ENCODE measurements around the gene INPP5J.
A peak's percentile ranks its signal among the peaks of the same experiment; 100 is the strongest.
"Not testable (repeated sequence)": the region's sequence is repeated elsewhere in the genome, so short reads cannot be mapped to it uniquely, and the experiment has no call there.

Gene INPP5J

GRCh38 chr22:31088233-31088986 is 34.4 kb upstream of the INPP5J start:
- no peak for DNase-seq

DNA sequence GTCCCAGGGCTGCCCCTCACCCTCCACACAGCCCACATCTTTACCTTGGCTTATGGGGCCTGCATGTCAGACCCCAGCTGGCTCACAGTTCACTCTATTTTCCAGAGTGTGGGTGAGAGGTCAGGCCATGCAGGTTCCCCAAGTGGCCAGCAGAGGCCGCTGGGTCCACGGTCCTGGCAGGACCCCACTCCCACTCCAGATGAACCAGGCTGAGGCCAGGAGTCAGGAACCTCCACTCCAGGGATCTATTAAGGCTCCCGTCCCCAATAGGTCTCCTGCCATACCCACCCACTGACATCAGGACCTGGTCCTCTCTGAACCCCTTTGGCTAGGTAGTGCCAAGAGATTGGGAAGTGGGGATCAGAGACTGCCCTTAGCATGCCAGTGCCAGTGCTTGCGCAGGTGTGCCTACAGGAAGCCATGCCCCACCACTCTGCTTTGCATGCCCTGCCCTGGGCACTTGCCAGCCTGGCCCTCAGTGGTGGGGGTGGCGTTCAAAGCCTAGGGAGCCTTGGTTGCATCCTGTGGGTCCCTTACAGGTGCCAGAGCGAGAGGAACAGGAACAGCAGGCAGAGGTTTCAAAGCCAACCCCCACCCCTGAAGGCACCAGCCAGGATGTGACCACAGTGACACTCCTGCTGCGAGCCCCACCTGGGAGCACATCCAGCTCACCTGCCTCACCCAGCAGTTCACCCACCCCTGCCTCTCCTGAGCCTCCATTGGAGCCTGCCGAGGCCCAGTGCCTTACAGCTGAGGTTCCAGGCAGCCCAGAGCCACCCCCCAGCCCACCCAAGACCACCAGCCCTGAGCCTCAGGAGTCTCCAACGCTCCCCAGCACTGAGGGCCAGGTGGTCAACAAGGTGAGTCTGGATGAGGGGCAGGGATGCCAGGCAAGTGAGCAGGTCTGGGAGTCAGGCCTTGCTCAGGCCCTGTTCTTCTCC is 33.3 kb upstream of the INPP5J start:
- peak; percentile 72 for DNase-seq

DNA sequence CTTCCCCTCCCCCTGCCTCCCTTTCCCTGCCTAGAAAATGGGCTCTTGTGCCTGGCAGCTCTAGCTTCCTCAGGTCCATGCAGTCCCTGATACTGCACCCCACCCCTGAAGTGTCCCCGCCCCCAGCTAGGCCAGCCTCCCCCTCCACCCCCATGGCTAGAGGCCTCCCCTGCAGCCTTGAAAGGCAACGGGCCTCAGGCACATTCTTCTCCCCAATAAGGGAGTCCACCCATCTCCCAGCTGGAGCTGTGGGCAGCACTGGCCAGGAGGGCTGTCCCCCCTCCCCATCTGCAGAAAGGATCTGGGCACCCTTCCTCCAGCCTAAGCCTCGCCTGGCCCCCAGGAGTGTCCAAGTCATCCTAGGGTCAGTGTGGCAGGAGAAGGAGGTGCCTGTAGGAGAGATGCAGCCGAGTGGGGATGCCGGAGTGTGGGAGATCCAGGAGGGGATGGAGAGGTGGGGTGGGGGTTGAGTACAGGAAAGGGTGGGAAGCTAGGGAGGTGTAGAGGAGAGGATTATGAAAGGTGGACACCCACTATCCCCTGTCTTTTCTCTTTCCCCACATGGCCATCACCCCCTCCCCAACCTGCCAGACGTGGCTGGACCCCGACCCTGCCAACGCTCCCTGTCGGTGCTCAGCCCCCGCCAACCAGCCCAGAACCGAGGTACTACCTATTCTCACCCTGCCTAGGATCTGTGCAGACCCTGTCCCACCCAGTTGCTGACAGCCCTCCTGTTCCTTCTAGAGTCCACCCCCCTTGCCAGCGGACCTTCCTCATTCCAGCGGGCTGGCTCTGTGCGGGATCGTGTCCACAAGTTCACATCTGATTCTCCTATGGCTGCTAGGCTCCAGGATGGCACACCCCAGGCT is 32.3 kb upstream of the INPP5J start:
- no peak for DNase-seq

DNA sequence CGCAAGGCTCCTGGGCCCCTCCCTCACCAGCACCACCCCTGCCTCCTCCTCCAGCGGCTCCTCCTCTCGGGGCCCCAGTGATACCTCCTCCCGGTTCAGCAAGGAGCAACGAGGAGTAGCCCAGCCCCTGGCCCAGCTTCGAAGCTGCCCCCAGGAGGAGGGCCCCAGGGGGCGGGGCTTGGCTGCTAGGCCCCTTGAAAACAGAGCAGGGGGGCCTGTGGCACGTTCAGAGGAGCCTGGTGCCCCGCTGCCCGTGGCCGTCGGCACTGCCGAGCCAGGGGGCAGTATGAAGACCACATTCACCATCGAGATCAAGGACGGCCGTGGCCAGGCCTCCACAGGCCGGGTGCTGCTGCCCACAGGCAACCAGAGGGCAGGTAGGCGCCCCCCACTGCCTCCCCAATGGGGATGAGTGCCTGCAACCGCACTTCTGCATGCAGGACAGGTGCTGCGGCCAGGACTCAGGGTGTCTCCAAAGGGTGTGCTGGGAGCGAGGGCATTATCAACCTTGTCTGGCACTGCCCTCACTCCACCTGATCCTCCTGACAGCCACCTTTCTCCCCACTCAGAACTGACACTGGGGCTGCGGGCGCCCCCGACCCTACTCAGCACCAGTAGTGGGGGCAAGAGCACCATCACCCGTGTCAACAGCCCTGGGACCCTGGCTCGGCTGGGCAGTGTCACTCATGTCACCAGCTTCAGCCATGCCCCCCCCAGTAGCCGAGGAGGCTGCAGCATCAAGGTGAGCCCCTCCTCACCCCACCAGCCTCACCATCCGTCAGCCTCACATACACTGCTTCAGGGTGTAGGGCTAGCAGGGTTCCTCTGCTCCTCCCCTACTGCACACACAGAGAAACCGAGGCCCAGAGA is 31.4 kb upstream of the INPP5J start:
- DNase-seq: no peak

- no peak for DNase-seq
These were observed 30.6 kb upstream of the INPP5J start for GRCh38 chr22:31092161-31092560.

GRCh38 chr22:31093086-31093850 is 29.5 kb upstream of the INPP5J start:
- DNase-seq: no peak

GRCh38 chr22:31094021-31094551 is 28.7 kb upstream of the INPP5J start:
- no peak for DNase-seq

DNA sequence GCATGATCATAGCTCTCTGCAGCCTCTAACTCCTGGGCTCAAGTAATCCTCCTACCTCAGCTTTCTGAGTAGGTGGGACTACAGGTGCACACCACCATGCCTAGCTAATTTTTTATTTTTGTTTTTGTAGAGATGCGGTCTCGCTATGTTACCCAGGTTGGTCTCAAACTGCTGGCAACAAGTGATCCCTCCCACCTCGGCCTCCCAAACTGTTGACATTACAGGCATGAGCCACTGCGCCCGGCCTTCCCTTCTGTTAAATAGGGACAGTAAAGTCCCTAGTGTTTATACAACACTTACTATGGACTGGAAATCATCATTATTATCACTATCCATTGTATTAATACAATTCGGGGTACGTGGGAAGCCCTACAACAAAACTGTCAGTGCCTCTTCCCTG is 28.0 kb upstream of the INPP5J start:
- DNase-seq: no peak

DNA sequence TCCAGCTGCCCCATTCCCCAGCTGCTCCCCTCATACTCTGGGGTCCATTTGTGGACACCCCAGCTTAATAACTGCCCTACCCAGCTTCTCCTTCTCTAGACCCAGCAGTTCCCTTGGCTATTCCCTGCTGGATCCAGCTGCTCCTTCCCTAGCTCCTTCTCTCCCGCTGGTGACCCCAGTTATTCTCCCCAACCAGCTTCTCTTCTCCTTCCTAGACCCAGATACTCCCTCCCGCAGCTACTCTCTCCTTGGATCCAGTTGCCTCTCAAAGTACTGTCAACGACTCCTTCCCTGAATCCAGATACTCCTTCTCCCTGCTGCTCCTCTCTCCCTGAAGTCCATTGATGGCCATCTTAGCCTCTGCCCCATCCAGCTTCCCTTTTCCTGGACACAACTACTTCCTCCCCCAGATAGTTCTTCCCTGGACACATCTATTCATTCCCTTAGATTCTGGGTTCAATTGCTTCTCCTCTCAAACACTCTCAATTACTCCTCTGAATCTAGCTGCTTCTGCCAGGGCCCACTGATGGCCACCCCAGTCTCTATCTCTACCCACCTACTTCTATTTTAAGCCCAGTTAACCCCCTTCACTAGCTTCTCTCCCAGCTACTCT is 27.0 kb upstream of the INPP5J start:
- DNase-seq: no peak

DNA sequence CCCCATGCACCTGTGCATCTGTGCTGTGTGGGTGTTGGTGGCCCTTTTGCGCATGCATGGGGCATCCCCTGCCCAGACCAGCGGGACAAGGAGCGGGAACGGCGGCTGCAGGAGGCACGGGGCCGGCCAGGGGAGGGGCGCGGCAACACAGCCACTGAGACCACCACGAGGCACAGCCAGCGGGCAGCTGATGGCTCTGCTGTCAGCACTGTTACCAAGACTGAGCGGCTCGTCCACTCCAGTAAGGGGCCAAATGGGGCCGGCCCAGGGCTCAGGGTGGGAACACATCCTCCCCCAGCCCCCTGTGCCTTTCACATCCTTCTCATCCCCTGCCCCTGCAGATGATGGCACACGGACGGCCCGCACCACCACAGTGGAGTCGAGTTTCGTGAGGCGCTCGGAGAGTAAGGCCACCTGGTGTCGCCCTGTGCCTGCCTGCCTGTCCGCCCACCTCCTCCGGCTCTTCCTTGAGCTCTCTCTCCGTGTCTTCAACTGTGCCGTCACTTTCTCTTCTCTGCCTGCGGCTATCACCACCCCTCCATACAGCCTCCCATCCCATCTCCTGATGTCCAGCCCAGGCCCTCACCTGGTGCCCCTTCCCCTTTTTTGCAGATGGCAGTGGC is 26.0 kb upstream of the INPP5J start:
- DNase-seq: no peak

DNA sequence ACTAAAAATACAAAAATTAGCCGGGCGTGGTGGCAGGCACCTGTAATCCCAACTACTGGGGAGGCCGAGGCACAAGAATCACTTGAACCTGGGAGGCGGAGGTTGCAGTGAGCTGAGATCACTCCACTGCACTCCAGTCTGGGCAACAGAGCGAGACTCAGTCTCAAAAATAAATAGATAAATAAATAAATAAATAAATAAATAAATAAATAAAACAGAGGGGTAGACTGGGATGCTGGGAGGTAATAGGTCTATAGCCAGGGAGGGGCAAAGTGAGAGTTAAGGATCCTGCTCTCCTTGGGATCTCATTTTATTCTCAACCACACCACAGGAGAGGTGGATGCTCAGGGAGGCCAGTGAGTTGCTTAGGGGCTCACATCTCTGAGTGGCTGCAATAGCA is 25.2 kb upstream of the INPP5J start:
- not testable (repeated sequence) for DNase-seq

- DNase-seq: no peak
These were observed 24.7 kb upstream of the INPP5J start for GRCh38 chr22:31097941-31098631.

GRCh38 chr22:31098632-31099110 is 24.1 kb upstream of the INPP5J start:
- no peak for DNase-seq

GRCh38 chr22:31099386-31099785 is 23.4 kb upstream of the INPP5J start:
- no peak for DNase-seq

GRCh38 chr22:31099841-31100761 is 22.7 kb upstream of the INPP5J start:
- no peak for DNase-seq

DNA sequence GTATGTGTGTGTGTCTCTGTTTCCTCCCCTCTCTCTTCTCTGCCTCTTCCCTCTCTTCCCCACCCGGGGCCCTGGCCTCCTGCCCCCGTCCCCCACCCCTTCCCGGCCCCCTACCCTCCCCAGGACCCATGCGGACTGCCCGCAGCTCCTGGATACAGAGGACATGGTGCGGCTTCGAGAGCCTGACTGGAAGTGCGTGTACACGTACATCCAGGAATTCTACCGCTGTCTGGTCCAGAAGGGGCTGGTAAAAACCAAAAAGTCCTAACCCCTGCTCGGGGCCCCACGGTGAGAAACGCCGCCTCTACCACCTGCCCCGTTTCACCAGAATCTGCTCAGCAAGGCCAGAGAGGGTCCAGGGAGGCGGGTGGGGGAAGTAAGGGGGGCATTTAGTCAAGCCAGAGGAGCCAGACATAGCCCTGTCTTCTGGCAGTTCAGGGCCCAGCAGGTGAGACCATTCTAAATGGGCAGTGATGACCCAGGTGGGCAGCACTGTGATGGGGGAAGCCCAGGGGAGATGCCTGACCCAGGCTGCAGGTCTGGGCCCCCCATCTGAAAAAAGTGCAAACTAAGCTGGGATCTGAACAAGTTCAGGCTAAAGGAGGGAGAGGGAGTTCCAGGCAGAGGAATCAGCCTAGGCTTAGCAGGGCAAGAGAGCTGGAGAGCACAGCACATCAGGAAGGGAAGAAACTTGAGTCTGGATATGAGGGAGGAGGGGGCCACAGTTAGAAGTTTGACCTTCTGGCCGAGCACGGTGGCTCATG is 21.8 kb upstream of the INPP5J start:
- no peak for DNase-seq

GRCh38 chr22:31102441-31103081 is 20.2 kb upstream of the INPP5J start:
- no peak for DNase-seq

All from activated CD8-positive, alpha-beta memory T cell treated with anti-CD3 and anti-CD28 coated beads for 24 hours (primary cell).